Astrocyte (in vitro differentiated cells and primary cell): ENCODE results near the gene XRCC5. TPM values are rescaled to one million over a fixed set of nuclear protein-coding genes. Genes with fewer than 3 reads are reported as not detected.

Experiments
- DNase-seq: peaks from one replicate; pipeline ENCODE4 v3.0.0-alpha.2; 2010; ENCODE audit warnings: low read depth
- FAIRE-seq: peaks from 2 replicates; lab custom pipeline; 2011; peaks lifted over from hg19 to GRCh38; lab: Jason Lieb, UNC
- H2AFZ ChIP-seq: 2 replicates; pipeline ENCODE4 v1.6.0; 2012; ENCODE audit warnings: low read depth, low read length, inconsistent platforms
- H3K27ac ChIP-seq: 2 replicates; pipeline ENCODE4 v1.5.1; 2011; ENCODE audit warnings: low read depth, low read length, inconsistent platforms
- H3K27me3 ChIP-seq: 2 replicates; pipeline ENCODE4 v1.6.0; 2011; ENCODE audit warnings: low read length, inconsistent platforms; ENCODE audit not compliant: insufficient read depth
- H3K36me3 ChIP-seq: 2 replicates; pipeline ENCODE4 v1.5.1; 2011; ENCODE audit warnings: low read length, inconsistent platforms; ENCODE audit not compliant: insufficient read depth
- H3K4me1 ChIP-seq: 2 replicates; pipeline ENCODE4 v1.5.1; 2011; ENCODE audit warnings: low read length, inconsistent platforms; ENCODE audit not compliant: insufficient read depth
- H3K4me2 ChIP-seq: 2 replicates; pipeline ENCODE4 v1.6.0; 2012; ENCODE audit warnings: low read length, inconsistent platforms
- H3K4me3 ChIP-seq: 2 replicates; pipeline ENCODE4 v1.5.1; 2011; ENCODE audit warnings: low read depth, mild to moderate bottlenecking, low read length, inconsistent platforms; ENCODE audit not compliant: insufficient read depth
- H3K79me2 ChIP-seq: 2 replicates; pipeline ENCODE4 v1.6.0; 2012; ENCODE audit warnings: mild to moderate bottlenecking, low read length, inconsistent platforms; ENCODE audit not compliant: insufficient read depth
- H3K9ac ChIP-seq: 2 replicates; pipeline ENCODE4 v1.6.0; 2012; ENCODE audit warnings: mild to moderate bottlenecking, low read length, inconsistent platforms
- H3K9me3 ChIP-seq: 2 replicates; pipeline ENCODE4 v1.5.1; 2012; ENCODE audit warnings: low read depth, mild to moderate bottlenecking, low read length, inconsistent platforms; ENCODE audit not compliant: insufficient read depth
- H4K20me1 ChIP-seq: 2 replicates; pipeline ENCODE4 v1.6.0; 2012; ENCODE audit warnings: low read length, inconsistent platforms; ENCODE audit not compliant: insufficient read depth
- H3K27ac Mint-ChIP-seq: one replicate; pipeline ENCODE4 v1.8.0; 2021; ENCODE audit warnings: mild to moderate bottlenecking, mixed read lengths; ENCODE audit not compliant: unreplicated experiment
- H3K27me3 Mint-ChIP-seq: one replicate; pipeline ENCODE4 v1.8.0; 2021; ENCODE audit warnings: low read depth, mixed read lengths; ENCODE audit not compliant: unreplicated experiment
- H3K36me3 Mint-ChIP-seq: one replicate; pipeline ENCODE4 v1.8.0; 2021; ENCODE audit warnings: low read depth, mixed read lengths; ENCODE audit not compliant: unreplicated experiment
- H3K4me1 Mint-ChIP-seq: one replicate; pipeline ENCODE4 v1.8.0; 2021; ENCODE audit warnings: low read depth, mixed read lengths; ENCODE audit not compliant: unreplicated experiment
- H3K4me3 Mint-ChIP-seq: one replicate; pipeline ENCODE4 v1.8.0; 2021; ENCODE audit warnings: mild to moderate bottlenecking, moderate library complexity, mixed read lengths; ENCODE audit not compliant: unreplicated experiment
- H3K9me3 Mint-ChIP-seq: one replicate; pipeline ENCODE4 v1.8.0; 2021; ENCODE audit warnings: mild to moderate bottlenecking, mixed read lengths; ENCODE audit not compliant: unreplicated experiment
- EZH2 ChIP-seq: IDR thresholded peaks from 2 replicates; pipeline ENCODE4 v1.6.1; 2012; ENCODE audit warnings: mild to moderate bottlenecking, low read length, inconsistent platforms; ENCODE audit not compliant: insufficient read depth
- total RNA-seq: library from RNA; stranded (reverse); gene quantifications from 2 replicates; pipeline ENCODE4 v1.2.1, GENCODE V29; 2021
- TF ChIP-seq, protein P1 (sequence below): IDR thresholded peaks from 2 replicates; pipeline ENCODE4 v1.5.1; 2011; ENCODE audit warnings: low read depth, mild to moderate bottlenecking, inconsistent platforms, low read length, moderate library complexity; ENCODE audit not compliant: insufficient read depth

The XRCC5 gene
- total RNA-seq, 1 donor from 2014 or later = 249 TPM

DNA sequence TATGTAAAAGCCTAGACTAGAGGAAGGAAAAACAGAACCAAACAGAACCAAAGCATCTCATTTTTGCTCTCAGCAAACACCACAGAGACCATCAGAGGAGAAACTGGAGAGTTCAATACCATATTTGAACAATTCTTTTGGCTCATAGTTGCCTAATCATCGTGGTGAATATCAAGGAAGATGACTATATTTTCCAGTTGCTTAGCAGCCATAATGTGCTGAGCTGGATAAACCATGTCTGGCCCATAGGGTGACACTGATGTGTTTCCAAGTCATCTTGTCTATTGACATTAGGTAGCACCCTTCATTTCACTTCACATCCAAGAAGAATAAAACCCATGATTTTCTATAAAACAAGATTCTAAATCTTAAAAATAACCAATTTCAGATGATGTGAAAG, 5.9 kb upstream of the XRCC5 start:
- no peak for TF ChIP-seq EZH2
- TF ChIP-seq, protein P1, sequence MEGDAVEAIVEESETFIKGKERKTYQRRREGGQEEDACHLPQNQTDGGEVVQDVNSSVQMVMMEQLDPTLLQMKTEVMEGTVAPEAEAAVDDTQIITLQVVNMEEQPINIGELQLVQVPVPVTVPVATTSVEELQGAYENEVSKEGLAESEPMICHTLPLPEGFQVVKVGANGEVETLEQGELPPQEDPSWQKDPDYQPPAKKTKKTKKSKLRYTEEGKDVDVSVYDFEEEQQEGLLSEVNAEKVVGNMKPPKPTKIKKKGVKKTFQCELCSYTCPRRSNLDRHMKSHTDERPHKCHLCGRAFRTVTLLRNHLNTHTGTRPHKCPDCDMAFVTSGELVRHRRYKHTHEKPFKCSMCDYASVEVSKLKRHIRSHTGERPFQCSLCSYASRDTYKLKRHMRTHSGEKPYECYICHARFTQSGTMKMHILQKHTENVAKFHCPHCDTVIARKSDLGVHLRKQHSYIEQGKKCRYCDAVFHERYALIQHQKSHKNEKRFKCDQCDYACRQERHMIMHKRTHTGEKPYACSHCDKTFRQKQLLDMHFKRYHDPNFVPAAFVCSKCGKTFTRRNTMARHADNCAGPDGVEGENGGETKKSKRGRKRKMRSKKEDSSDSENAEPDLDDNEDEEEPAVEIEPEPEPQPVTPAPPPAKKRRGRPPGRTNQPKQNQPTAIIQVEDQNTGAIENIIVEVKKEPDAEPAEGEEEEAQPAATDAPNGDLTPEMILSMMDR = no peak
- no peaks in the 10 kb centered on the region for H3K36me3 Mint-ChIP-seq
- Histone ChIP-seq H3K9me3 (no peaks in the 10 kb centered on the region), H3K4me2 (no peak overlapping the region), H2AFZ (no peak overlapping the region), H3K79me2 (no peaks in the 10 kb centered on the region), H3K9ac (no peak overlapping the region), H3K27ac (no peak overlapping the region), H4K20me1 (no peaks in the 10 kb centered on the region), H3K36me3 (no peaks in the 10 kb centered on the region), H3K4me1 (peaks cover 7% of the 10 kb centered on the region), H3K4me3 (no peak overlapping the region), H3K27me3 (no peaks in the 10 kb centered on the region)
- H3K4me1 Mint-ChIP-seq = peaks cover 2% of the 10 kb centered on the region
- FAIRE-seq = no peak
- H3K27me3 Mint-ChIP-seq = no peaks in the 10 kb centered on the region
- no peak overlapping the region for H3K4me3 Mint-ChIP-seq
- no peak for DNase-seq
- H3K27ac Mint-ChIP-seq = no peak overlapping the region
- H3K9me3 Mint-ChIP-seq = no peaks in the 10 kb centered on the region

DNA sequence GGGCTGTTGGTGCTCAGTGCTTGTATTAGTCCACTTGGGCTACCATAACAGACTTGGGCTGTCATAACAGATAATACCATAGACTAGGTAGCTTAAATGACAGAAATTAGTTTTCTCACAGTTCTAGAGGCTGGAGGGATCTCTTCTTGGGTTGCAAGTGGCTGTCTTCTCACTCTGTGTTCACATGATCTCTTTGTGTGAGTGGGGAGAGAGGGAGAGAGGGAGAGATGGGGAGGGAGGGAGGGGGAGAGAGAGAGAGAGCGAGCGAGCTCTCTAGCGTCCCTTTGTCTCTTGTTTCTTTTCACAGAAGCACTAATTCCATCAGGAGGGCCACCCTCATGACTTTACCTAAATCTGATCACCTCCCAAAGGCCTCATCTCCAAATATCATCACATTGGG, 4.5 kb upstream of the XRCC5 start:
- Histone ChIP-seq H3K4me2 (no peak overlapping the region), H3K9me3 (no peaks in the 10 kb centered on the region), H3K4me3 (no peak overlapping the region), H3K27me3 (no peaks in the 10 kb centered on the region), H3K4me1 (peaks cover 10% of the 10 kb centered on the region), H2AFZ (no peak overlapping the region), H4K20me1 (no peaks in the 10 kb centered on the region), H3K79me2 (peaks cover 6% of the 10 kb centered on the region), H3K36me3 (no peaks in the 10 kb centered on the region), H3K9ac (no peak overlapping the region), H3K27ac (no peak overlapping the region)
- TF ChIP-seq EZH2 = no peak
- TF ChIP-seq, protein P1 = no peak
- FAIRE-seq = no peak
- Mint-ChIP-seq H3K27ac (no peak overlapping the region), H3K4me3 (no peak overlapping the region), H3K4me1 (peaks cover 5% of the 10 kb centered on the region), H3K27me3 (no peaks in the 10 kb centered on the region), H3K9me3 (no peaks in the 10 kb centered on the region), H3K36me3 (no peaks in the 10 kb centered on the region)
- DNase-seq = no peak

DNA sequence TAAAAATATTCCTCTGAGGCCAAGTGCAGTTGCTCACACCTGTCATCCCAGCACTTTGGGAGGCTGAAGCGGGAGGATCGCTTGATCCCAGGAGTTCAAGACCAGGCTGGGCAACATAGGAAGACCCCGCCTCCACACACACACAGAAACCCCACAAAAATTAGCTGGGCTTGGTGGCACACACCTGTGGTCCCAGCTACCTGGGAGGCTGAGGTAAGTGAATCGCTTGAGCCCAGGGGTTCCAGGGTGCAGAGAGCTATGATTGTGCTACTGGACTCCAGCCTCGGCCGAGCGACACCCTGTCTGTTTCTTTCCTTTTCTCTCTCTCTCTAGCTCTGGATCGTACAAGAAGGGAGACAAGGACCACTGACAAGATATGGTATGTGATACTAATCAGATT, 1.8 kb upstream of the XRCC5 start:
- no peaks in the 10 kb centered on the region for H3K9me3 Mint-ChIP-seq
- H2AFZ ChIP-seq = peak overlapping the region; percentile 87
- H3K36me3 ChIP-seq = peaks cover 13% of the 10 kb centered on the region
- H3K4me1 ChIP-seq = peaks cover 20% of the 10 kb centered on the region
- no peak for TF ChIP-seq EZH2
- TF ChIP-seq, protein P1 = no peak
- no peak overlapping the region for H3K27ac Mint-ChIP-seq
- peak overlapping the region; percentile 70 for H3K4me2 ChIP-seq
- H3K9me3 ChIP-seq = no peaks in the 10 kb centered on the region
- DNase-seq = no peak
- H3K4me3 Mint-ChIP-seq = no peak overlapping the region
- no peak overlapping the region for H3K27ac ChIP-seq
- peaks cover 19% of the 10 kb centered on the region for H4K20me1 ChIP-seq
- no peaks in the 10 kb centered on the region for H3K27me3 ChIP-seq
- H3K9ac ChIP-seq = peak overlapping the region; percentile 74
- peak overlapping the region; percentile 17 for H3K4me3 ChIP-seq
- H3K36me3 Mint-ChIP-seq = peaks cover 4% of the 10 kb centered on the region
- H3K4me1 Mint-ChIP-seq = peaks cover 26% of the 10 kb centered on the region
- peaks cover 32% of the 10 kb centered on the region for H3K79me2 ChIP-seq
- FAIRE-seq = no peak
- no peaks in the 10 kb centered on the region for H3K27me3 Mint-ChIP-seq
